B cell (primary cell): ENCODE data around the gene XRCC6.

Source experiments
- EZH2 ChIP-seq: IDR thresholded peaks from 2 replicates; pipeline ENCODE4 v1.6.1; 2012; ENCODE audit warnings: borderline replicate concordance, low read depth, mild to moderate bottlenecking, moderate library complexity, low read length; ENCODE audit not compliant: insufficient read depth, poor library complexity, severe bottlenecking
- TF ChIP-seq, protein P1 (sequence below): fragments of 200-600 bp; IDR thresholded peaks from one replicate; pipeline ENCODE4 v1.8.0; 2022; ENCODE audit warnings: antibody characterized with exemption, mild to moderate bottlenecking

DNA sequence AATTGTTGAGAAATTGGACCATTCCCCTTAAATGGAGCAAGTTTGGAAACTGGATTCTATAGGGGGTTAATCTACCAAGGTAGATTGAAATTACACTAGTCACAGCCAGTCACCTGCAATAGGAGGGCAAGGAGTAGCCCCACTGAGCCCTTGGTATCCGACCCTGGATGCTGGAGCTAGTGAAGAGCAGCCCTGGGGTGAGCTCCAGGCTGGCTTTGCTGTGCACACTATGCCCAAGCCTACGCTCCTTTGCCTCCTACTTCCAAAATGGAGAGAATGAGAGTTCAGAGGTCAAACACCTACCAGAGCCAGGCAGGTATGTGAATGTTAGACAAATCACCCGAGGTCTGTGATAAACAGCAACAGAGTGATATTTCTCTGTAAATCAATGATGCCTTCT is 43.9 kb downstream of the XRCC6 start:
- TF ChIP-seq, protein P1, sequence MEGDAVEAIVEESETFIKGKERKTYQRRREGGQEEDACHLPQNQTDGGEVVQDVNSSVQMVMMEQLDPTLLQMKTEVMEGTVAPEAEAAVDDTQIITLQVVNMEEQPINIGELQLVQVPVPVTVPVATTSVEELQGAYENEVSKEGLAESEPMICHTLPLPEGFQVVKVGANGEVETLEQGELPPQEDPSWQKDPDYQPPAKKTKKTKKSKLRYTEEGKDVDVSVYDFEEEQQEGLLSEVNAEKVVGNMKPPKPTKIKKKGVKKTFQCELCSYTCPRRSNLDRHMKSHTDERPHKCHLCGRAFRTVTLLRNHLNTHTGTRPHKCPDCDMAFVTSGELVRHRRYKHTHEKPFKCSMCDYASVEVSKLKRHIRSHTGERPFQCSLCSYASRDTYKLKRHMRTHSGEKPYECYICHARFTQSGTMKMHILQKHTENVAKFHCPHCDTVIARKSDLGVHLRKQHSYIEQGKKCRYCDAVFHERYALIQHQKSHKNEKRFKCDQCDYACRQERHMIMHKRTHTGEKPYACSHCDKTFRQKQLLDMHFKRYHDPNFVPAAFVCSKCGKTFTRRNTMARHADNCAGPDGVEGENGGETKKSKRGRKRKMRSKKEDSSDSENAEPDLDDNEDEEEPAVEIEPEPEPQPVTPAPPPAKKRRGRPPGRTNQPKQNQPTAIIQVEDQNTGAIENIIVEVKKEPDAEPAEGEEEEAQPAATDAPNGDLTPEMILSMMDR = no peak
- TF ChIP-seq EZH2 = no peak
